Body of pancreas (tissue), 4 donors: ENCODE data around the gene LRP1-AS. TPM values are rescaled to one million over a fixed set of nuclear protein-coding genes. Genes with fewer than 3 reads are reported as not detected.

Experiments used
- ATAC-seq: fragments of 150-250 bp; one replicate; pipeline ENCODE4 v1.9.1; 2016
- DNase-seq, 4 donors: peaks; one replicate each; pipeline ENCODE4 v3.0.0-alpha.2; 2019
- H3K27ac ChIP-seq, 4 donors: fragments of 200-600 bp; sonication (generic); 1 replicate in 3 of 4; 2 replicates in 1 of 4; pipeline versions ENCODE4 v1.5.1 to v1.6.1; 2016 to 2019; ENCODE audit warnings: mild to moderate bottlenecking in 1 of 4, mixed read lengths in 1 of 4, moderate library complexity in 1 of 4
- H3K27me3 ChIP-seq, 2 donors: fragments of 200-600 bp; sonication (generic); one replicate each; pipeline ENCODE4 v1.6.0; 2016; ENCODE audit warnings: mild to moderate bottlenecking in 1 of 2
- H3K36me3 ChIP-seq, 2 donors: fragments of 200-600 bp; sonication (generic); replicated peaks in 1 of 2; 2 replicates each; pipeline ENCODE4 v1.5.1; 2016; ENCODE audit warnings: low read depth in 2 of 2; ENCODE audit not compliant: insufficient read depth in 1 of 2
- H3K4me1 ChIP-seq: fragments of 200-600 bp; sonication (generic); one replicate; pipeline ENCODE4 v1.6.0; 2016
- H3K4me3 ChIP-seq, 2 donors: fragments of 200-600 bp; sonication (generic); 1 replicate in 1 of 2; 2 replicates in 1 of 2; pipeline ENCODE4 v1.5.1; 2016 to 2019
- H3K9me3 ChIP-seq, 3 donors: fragments of 200-600 bp; sonication (generic); 1 replicate in 2 of 3; 2 replicates in 1 of 3; pipeline ENCODE4 v1.5.1; 2016
- CTCF ChIP-seq, 7 experiments: fragments of 450-650 bp in 4 of 7; fragments of 200-600 bp in 3 of 7; sonication (generic) in 3 of 7; IDR thresholded peaks; one replicate each; pipeline ENCODE4 v1.5.1; 2016 to 2019; ENCODE audit warnings: antibody characterized with exemption in 7 of 7
- POLR2A ChIP-seq, 3 donors: fragments of 450-650 bp; IDR thresholded peaks; one replicate each; pipeline ENCODE4 v1.6.1; 2016; ENCODE audit warnings: antibody characterized with exemption in 3 of 3, mild to moderate bottlenecking in 2 of 3
- WGBS, 2 donors: methylation state at CpG; one replicate each; pipeline ENCODE4 v1.1.5; 2017; 5-methylcytosine and 5-hydroxymethylcytosine counted together
- intact Hi-C: fragments of 100-400 bp; cut with DNase I; formaldehyde crosslinking; loops from one replicate; pipeline ENCODE4 v1.15.1; 2023
- total RNA-seq, 2 donors: library from RNA; depleted of rRNA; stranded (reverse); fragments of >200 nt; gene quantifications; one replicate each; pipeline ENCODE4 v1.1.0, GENCODE V29; 2016

The LRP1-AS gene
- total RNA-seq, 2 donors from 2014 or later, result not detected

DNA sequence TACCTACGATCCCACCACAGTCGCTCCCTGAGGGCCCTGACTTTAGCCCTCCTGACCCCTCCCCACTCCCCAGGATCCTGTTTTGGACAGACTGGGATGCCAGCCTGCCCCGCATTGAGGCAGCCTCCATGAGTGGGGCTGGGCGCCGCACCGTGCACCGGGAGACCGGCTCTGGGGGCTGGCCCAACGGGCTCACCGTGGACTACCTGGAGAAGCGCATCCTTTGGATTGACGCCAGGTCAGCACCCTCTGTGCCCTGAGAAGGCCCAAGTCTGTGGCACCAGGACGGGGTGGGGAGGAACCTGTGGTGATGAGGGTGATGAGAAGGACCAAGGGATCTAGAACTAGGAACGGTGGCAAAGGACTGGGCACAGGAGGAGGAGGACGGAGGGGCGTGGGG lies 29.9 kb upstream of the LRP1-AS start:
- no peaks in the 10 kb centered on the region for H3K4me1 ChIP-seq
- H3K36me3 ChIP-seq, result no peaks in the 10 kb centered on the region
- no peaks in the 10 kb centered on the region for H3K27me3 ChIP-seq
- TF ChIP-seq POLR2A (IDR thresholded peaks at IDR 0.05) (no peak), CTCF (IDR thresholded peaks at IDR 0.05) (no peak)
- no peak for ATAC-seq
- intact Hi-C loops, result loop anchor here (5.0 kb wide), 1 partner anchor 45 kb away; no protein-coding TSS in a partner anchor
- no peak overlapping the region for H3K4me3 ChIP-seq
- H3K9me3 ChIP-seq, result no peaks in the 10 kb centered on the region
- WGBS, 2 donors, result 92 to 95% methylated on average over 14 to 15 of the region's 16 CpGs
- no peak for DNase-seq
- H3K27ac ChIP-seq, result no peak overlapping the region

DNA sequence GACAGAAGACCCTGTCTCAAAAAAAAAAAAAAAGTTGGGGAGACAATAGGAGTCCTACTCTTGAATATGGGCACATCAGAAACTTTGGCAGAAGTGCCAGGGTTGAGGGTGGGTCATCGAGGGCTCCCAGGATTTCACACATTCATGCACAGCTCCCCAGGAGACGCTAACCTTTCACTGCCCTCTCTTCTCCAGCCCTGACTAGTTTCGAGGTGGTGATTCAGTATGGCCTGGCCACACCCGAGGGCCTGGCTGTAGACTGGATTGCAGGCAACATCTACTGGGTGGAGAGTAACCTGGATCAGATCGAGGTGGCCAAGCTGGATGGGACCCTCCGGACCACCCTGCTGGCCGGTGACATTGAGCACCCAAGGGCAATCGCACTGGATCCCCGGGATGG lies 29.4 kb upstream of the LRP1-AS start:
- no peaks in the 10 kb centered on the region for H3K27me3 ChIP-seq
- 81 to 84% methylated on average over 6 to 9 of the region's 9 CpGs for WGBS, 2 donors
- ATAC-seq (no peak), DNase-seq (no peak)
- no peak overlapping the region for H3K4me3 ChIP-seq
- no peaks in the 10 kb centered on the region for H3K9me3 ChIP-seq
- no peak overlapping the region for H3K27ac ChIP-seq
- H3K4me1 ChIP-seq, result no peaks in the 10 kb centered on the region
- TF ChIP-seq CTCF (IDR thresholded peaks at IDR 0.05) (no peak), POLR2A (IDR thresholded peaks at IDR 0.05) (no peak)
- H3K36me3 ChIP-seq, result no peaks in the 10 kb centered on the region
- intact Hi-C loops, result loop anchor here (5.0 kb wide), 1 partner anchor 45 kb away; no protein-coding TSS in a partner anchor

DNA sequence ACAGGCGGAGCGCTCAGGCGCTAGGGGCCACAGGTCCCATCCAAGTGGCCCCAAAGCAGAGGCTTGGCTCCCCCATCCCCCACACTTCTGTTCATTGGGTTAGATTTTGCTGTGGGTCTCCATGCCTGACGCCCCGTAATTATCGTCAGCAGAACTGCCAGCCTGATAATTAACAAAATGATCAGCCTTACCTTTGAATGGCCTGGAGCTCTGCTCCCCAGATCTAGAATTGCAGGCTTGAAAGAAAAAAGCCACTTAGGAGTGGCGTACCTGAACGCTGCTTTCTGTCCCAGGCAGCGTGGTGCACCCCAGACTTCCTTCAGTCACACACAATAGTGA lies 28.7 kb upstream of the LRP1-AS start:
- intact Hi-C loops, result loop anchor here (5.0 kb wide), 1 partner anchor 44 kb away; no protein-coding TSS in a partner anchor
- Histone ChIP-seq H3K4me3 (no peak overlapping the region), H3K36me3 (no peaks in the 10 kb centered on the region)

GRCh38 chr12:57175428-57176138 lies 28.2 kb upstream of the LRP1-AS start:
- no peaks in the 10 kb centered on the region for H3K27me3 ChIP-seq
- no peaks in the 10 kb centered on the region for H3K4me1 ChIP-seq
- no peaks in the 10 kb centered on the region for H3K9me3 ChIP-seq
- TF ChIP-seq CTCF (IDR thresholded peaks at IDR 0.05), result peak; percentile 12 to 61 (median 57)
- no peak for TF ChIP-seq POLR2A (IDR thresholded peaks at IDR 0.05)
- peak; percentile 65 for ATAC-seq
- DNase-seq, result peak; percentile 69 to 78 (median 75)
- WGBS, 2 donors, result 49 to 59% methylated on average over 17 to 29 of the region's 29 CpGs
- intact Hi-C loops, result loop anchor here (5.0 kb wide), 1 partner anchor 43 kb away; no protein-coding TSS in a partner anchor
- H3K27ac ChIP-seq, result no peak overlapping the region
- no peak overlapping the region for H3K4me3 ChIP-seq
- H3K36me3 ChIP-seq, result no peaks in the 10 kb centered on the region

More for the DNA sequence above, 28.7 kb upstream of the LRP1-AS start:
- Histone ChIP-seq H3K9me3 (no peaks in the 10 kb centered on the region), H3K27ac (no peak overlapping the region), H3K4me1 (no peaks in the 10 kb centered on the region), H3K27me3 (no peaks in the 10 kb centered on the region)
- TF ChIP-seq CTCF (IDR thresholded peaks at IDR 0.05), result peak in 1 of 7 experiments; percentile 3
- no peak for TF ChIP-seq POLR2A (IDR thresholded peaks at IDR 0.05)
- WGBS, 2 donors, result 78 to 98% methylated on average over 6 to 9 of the region's 9 CpGs
- DNase-seq, result no peak
- ATAC-seq, result no peak

GRCh38 chr12:57173683-57174082 lies 26.3 kb upstream of the LRP1-AS start:
- no peak overlapping the region for H3K4me3 ChIP-seq
- WGBS, 2 donors, result 87 to 89% methylated on average over 8 to 14 of the region's 14 CpGs
- H3K27ac ChIP-seq, result no peak overlapping the region
- intact Hi-C loops, result no loop called here
- H3K27me3 ChIP-seq, result no peaks in the 10 kb centered on the region
- DNase-seq (no peak), ATAC-seq (no peak)
- H3K4me1 ChIP-seq, result no peaks in the 10 kb centered on the region
- no peak for TF ChIP-seq POLR2A (IDR thresholded peaks at IDR 0.05)
- TF ChIP-seq CTCF (IDR thresholded peaks at IDR 0.05), result no peak
- H3K36me3 ChIP-seq, result no peaks in the 10 kb centered on the region
- H3K9me3 ChIP-seq, result no peaks in the 10 kb centered on the region
